Fibroblast of lung (primary cell): Measurements from ENCODE around the gene PWWP2B.

ENCODE experiments used
- EZH2 ChIP-seq: IDR thresholded peaks from 2 replicates; pipeline ENCODE4 v1.5.1; 2012; ENCODE audit warnings: low read length, control low read depth, mild to moderate bottlenecking; ENCODE audit errors: missing control alignments
- TF ChIP-seq, protein P1 (sequence below), 2 donors: IDR thresholded peaks in 1 of 2; conservative IDR thresholded peaks in 1 of 2; 1 replicate in 1 of 2; 2 replicates in 1 of 2; pipeline ENCODE4 v1.5.1; 2011 to 2012; ENCODE audit warnings: low read length in 2 of 2, control low read depth in 1 of 2, inconsistent platforms in 1 of 2, low read depth in 1 of 2, mild to moderate bottlenecking in 1 of 2

DNA sequence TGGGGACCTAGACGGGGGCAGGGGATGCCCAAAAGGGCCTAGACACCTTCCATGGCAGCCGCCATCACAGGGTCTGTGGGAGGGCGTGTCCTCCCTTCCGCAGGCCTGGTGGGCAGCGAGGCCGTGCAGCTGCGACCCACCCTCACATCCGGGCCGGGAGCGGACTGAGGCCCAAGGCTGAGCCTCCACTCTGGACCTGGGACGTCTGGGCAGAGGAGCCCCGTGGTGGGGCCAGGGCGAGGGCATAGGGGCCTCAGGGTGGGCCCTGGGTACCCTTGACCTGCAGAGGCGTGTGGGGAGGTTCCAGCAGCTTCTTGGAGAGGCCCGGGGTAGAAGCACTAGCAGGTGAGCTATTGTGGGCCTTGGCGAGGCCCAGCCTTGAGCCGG is 49.2 kb downstream of the PWWP2B start:
- TF ChIP-seq, protein P1, sequence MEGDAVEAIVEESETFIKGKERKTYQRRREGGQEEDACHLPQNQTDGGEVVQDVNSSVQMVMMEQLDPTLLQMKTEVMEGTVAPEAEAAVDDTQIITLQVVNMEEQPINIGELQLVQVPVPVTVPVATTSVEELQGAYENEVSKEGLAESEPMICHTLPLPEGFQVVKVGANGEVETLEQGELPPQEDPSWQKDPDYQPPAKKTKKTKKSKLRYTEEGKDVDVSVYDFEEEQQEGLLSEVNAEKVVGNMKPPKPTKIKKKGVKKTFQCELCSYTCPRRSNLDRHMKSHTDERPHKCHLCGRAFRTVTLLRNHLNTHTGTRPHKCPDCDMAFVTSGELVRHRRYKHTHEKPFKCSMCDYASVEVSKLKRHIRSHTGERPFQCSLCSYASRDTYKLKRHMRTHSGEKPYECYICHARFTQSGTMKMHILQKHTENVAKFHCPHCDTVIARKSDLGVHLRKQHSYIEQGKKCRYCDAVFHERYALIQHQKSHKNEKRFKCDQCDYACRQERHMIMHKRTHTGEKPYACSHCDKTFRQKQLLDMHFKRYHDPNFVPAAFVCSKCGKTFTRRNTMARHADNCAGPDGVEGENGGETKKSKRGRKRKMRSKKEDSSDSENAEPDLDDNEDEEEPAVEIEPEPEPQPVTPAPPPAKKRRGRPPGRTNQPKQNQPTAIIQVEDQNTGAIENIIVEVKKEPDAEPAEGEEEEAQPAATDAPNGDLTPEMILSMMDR (conservative IDR thresholded peaks at IDR 0.05 in 1 of 2, IDR thresholded peaks at IDR 0.05 in 1 of 2; ENCODE audit: low read depth in 1 of 2, low read length in 2 of 2): no peak
- no peak for TF ChIP-seq EZH2
